HG03159 (cell line): Measurements from ENCODE around the gene SMPDL3B.

Experiments used
- ATAC-seq: cut with Tn5 transposase; IDR thresholded peaks from one replicate; pipeline ENCODE4 v1.9.1; 2021; ENCODE audit warnings: mild to moderate bottlenecking, moderate library complexity; ENCODE audit not compliant: unreplicated experiment

SMPDL3B gene, protein sequence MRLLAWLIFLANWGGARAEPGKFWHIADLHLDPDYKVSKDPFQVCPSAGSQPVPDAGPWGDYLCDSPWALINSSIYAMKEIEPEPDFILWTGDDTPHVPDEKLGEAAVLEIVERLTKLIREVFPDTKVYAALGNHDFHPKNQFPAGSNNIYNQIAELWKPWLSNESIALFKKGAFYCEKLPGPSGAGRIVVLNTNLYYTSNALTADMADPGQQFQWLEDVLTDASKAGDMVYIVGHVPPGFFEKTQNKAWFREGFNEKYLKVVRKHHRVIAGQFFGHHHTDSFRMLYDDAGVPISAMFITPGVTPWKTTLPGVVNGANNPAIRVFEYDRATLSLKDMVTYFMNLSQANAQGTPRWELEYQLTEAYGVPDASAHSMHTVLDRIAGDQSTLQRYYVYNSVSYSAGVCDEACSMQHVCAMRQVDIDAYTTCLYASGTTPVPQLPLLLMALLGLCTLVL

DNA sequence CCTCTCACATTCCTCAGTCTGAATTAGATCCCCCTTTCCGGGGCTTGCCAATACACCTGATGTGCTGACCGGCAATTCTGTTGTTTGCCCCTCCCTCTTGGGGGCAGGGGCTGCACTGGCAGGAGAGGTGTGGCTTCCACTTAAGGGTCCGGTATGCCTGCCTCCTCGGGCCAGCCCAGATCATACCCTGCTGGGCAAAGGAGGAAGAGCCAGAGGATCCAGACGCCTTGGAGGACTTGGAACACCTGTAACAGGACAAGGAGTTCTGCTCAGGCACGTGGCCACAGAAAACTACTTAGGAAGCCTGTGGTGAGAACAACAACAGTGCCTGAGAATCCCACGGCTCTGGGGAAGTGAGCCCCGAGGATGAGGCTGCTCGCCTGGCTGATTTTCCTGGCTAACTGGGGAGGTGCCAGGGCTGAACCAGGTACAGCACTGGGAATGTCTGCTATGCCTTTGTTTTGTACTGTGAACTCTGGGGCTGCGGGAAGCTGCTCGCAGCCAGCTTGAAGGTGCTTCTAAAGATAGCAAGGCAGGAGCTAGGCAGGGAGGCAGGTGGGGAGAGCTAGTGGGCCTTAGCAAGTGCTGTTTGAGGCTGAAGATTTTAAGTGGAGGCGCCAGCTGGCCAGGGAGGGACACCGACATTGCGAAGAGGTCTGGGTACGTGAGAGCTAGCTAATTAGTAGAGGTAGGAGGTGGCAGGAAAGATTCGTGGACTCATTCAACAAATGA lies at the start of gene SMPDL3B:
Gene SMPDL3B (plus strand): TSS at position 183 of the 732 bp plus-strand sequence. CDS start 184 bp downstream, at position 367.
- ATAC-seq = no peak

DNA sequence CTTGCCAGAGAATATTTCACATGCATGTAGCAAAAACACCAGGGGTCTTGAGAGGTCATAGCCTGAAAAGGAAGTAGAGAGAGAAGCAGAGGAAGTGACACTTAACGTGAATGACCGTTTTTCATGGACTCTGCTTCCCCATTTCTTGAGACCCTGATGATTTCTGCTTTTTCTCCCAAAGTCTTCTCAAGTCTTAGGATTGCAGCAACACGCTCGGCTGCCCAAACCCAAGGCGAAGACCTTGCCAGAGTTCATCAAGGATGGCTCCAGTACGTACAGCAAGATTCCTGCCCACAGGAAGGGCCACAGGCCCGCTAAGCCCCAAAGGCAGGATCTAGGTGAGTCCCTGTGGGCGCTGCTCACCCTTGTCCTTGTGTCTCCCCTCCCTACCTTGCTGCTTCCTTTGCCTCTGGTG lies 49.7 kb upstream of the SMPDL3B start:
- no peak for ATAC-seq

DNA sequence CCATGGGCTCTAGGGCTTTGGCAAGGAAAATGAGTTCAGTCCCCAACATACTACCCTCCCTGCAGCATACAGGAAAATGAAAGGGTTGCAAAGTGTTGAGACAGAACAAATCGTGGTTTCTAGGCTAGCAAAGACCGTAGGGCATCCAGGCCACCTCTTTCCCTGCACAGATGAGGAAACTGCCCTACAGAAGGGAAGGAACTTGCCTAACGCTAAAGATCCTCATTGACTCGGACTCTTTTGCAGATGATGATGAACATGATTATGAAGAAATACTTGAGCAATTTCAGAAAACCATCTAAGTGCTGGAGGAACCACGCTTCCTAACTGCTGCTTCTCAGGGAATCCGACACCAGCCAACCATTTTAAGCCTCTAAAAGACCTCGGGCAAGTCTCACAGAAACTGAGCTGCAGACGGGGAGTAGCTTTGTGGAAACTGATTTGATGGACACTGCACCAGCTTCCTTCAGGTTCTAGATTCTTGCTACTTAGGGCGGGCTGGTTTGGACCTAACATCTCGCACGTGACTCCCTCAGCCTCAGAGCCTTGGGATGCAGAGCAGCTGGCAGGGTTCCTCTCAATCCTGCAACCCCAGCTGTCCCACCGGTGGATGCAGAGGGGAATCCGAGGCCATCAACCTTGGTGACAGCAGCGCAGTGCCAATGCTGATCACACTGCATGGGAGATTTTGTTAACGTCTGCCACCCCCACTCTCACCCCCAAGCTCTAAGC lies 49.0 kb upstream of the SMPDL3B start:
- no peak for ATAC-seq

DNA sequence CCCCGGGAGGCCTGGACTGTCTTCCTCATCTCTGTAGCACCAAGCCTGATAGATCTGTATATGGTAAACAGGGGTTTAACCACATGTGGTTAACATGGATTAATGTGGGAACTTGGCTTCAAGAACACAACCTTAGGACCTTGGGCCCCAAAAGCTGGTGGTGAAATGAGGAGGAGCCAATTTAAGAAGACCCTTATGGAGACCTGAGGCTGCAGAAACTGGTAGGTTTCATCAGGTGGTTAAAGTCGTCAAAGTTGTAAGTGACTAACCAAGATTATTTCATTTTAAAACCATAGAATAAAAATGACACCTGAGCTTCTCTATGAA lies 48.5 kb upstream of the SMPDL3B start:
- ATAC-seq = no peak

DNA sequence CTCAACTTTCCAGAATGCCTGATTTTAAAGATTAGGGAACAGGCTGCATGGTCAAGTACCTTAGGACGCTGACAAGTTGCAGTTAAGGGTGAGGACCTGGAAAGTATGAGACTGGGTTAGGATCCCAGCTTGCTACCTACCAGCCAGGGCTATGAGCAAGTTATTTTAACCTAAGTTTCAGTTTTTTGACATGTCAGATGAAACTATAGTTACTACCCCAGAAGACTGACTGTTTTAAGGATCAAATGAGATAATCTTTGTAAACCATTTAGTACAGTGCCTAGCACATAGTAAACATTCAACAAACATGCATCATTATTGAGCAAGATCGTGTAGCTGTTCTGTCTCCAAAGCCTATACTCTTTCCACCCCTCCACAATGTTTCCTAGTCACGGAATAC lies 48.1 kb upstream of the SMPDL3B start:
- no peak for ATAC-seq

DNA sequence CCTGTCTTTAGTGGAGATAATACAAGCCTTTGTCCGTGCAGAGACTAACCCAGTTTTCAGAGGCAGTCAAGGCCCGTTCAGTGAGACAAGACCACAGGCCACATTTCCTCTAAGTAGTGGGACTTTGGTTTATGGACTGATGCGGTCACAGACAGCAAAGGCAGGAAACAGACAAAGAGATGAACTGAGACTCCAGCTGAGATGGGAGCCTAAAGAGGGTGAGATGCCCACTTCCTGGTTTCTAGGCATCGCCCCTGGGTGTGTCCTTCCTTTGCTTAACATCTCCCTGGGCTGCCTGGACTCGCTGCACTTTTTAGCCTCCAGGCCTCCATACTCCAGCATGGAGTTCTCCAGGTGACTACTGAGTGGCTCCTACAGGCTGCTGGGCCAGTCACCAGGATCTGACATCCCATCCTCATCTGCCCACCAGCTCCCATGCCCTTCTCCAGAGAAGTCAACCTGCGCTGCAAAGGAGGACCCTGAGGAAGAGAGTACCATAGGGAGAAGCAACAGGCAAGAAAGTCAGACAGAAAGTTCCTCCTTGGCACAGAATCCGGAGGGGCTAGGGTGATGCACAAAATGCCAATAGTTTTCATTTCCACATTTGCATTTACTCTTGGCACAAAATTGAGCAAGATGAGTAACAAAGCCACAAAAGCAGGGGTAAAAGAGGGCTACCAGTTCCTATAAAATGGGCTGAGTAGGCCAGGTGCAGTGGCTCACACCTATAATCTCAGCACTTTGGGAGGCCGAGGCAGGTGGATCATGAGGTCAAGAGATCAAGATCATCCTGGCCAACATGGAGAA lies 47.4 kb upstream of the SMPDL3B start:
- ATAC-seq = no peak

DNA sequence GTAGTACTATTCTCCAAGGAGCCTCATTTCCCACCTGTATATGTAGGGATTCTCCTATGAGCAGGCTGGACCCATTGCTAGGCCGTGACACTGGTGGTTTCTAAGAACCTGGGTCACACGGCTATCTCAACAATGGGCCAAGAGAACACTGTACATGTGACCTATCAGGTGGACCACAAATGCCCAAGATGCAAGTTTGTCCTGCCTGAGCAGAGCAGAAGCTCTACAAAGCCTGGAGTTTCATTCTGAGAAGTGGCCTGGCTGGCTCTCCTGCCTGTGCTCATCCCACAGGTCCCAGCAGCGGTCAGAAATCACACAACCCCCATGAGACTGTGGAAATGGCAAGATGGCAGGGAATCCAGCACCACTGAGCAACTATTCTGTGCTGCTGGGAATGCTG lies 45.3 kb upstream of the SMPDL3B start:
- ATAC-seq = no peak

DNA sequence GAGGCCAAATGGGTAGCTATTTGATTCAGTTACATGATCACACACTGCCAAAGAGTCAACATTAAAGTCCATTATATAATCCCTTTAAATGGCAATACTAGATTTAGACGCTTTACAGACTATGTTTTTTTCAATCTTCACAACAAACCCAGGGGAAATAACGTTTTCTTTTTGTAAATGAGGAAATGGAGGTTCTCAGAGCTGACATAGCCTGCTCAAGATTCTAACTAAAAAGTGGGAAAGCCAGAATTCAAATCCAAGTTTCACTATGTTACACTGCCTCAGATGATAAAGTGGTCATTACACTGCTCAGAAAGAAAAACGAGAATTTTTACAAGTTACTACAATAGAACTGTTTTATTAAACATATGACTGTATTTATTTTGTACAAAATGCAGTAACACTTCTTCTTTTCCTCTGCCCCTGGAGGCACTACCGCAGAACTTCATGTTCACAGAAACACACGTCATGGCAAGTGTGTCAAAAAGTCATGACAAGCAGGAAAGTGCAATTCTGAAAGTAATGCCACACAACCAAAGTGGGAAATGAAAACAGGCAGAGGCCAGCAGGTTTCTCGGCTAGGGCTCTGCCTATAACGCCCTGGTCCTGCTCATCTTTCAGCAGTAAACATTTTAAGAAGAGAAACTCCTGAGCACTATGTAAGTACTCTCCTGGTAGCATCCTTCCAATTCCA lies 43.5 kb upstream of the SMPDL3B start:
- ATAC-seq = peak; percentile 45

DNA sequence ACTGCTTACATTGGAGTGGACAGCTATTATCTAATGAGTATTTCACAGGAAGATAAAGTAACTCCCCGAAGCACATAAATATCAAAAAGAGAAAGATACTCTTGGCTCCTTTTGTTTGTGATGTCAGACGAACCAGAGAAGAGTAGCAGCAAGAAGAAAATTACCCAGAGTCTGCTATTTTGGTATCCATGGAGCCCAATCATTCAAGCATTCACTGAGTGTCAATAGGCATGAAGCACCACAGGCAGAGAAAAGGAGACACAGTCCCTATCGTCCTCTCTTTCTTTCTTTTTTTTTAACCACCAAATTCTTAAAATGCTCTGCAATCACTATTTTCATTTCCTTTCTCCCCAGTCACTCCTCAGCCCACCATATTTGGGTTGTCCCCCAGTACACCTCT lies 40.3 kb upstream of the SMPDL3B start:
- ATAC-seq = no peak

DNA sequence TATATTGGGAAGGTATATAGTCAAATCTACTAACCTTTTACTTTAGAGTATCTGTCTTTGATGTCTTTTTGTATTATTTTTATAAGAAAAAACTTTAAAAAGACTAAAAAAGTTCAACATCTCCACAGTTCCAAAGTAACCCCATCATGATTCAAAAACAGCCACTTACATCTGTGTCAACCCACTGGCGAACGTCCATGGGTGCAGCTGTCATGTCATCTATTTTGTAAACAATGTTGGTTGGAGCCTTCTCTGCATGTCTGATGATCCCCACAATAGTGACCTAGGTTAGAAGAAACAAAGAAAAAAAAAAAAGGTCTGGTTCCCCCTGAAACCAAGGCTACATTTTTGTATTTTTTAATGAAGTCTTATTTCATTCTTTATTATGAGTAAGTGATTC lies 28.0 kb upstream of the SMPDL3B start:
- ATAC-seq = no peak

DNA sequence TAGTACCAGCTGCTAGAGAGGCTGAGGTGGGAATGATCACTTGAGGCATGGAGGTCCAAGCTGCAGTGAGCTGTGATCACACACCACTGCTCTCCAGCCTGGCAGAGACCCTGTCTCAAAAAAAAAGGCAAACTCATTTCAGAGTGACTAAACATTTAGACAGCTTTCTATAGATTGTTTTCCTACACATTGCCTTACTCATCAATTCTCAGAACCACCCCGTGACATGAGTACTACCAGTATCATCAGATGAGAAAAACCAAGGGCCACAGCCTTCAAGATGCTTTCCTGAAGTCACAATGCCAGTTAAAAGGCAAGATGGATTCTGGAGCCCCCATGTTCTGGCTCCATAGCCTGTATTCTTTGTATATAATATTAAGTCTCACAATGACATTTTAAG lies 22.4 kb upstream of the SMPDL3B start:
- no peak for ATAC-seq

DNA sequence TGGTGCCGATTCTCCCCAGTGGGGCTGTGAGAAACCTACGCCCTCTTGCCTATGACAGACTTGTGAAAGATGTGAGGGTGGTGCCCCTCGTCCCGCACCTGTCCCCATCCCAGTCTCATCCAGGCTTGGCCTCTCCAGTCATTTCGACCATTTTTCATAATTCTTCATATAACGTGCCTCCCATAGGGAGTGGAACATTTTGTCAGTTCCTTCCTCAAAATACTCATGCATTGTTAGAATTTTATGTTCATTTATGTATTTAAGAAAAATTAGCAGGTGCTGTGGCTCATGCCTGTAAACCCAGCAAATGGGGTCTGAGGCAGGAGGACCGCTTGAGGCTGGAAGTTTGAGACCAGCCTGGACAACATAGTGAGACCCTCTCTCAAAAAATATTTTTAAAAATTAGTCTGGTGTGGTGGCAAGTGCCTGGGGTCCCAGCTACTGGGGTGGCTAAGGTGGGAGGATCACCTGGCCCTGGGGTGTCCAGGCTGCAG lies 19.7 kb upstream of the SMPDL3B start:
- no peak for ATAC-seq

DNA sequence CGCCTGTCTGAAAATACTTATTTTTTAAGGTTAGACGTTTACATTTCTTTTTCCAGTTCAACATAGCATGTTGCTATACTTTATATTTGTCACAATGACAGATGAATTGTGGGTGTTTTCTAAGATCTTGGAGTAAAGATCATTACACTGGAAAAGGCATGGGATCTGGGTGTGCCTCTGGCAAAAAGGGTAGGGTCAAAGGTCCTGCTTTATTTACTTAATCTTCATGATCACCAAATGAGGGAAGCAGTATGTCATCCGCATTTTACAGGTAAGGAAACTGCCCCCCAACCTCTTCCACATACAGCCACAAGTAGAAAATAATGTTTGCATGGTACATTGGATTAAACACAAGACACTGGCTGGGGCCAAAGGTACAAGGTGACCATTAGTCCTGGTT lies 12.5 kb upstream of the SMPDL3B start:
- no peak for ATAC-seq

DNA sequence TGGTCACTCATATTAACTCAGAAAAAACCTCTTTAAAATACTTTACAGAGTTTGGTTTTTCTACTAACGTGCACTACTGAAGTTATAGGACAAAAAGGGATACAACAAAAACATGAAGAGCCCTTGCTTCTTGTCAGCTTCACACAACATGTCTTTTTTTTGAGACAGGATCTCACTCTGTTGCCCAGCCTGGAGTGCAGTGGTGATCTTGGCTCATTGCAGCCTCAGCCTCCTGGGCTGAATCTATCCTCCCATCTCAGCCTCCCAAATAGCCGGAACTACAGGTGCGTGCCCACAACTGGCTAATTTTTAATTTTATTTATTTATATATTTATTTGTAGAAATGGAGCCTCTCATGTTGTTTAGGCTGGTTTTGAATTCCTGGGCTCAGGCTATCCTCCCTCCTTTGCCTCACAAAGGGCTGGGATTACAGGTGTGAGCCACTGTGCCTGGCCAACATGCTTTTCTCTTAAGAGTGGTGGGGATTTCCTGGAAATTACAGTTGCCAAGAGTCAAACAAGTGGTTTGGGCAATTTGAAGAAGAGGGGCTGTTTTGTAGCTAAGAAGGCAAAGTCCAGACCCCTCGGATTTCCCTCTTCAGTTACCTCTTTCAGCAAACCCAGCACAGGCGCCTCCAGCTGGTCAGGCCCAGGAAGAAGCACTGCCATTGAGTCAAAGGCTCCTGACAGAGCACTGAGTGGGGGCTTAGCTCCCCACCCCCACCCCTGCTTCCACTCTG lies 6.4 kb upstream of the SMPDL3B start:
- no peak for ATAC-seq

DNA sequence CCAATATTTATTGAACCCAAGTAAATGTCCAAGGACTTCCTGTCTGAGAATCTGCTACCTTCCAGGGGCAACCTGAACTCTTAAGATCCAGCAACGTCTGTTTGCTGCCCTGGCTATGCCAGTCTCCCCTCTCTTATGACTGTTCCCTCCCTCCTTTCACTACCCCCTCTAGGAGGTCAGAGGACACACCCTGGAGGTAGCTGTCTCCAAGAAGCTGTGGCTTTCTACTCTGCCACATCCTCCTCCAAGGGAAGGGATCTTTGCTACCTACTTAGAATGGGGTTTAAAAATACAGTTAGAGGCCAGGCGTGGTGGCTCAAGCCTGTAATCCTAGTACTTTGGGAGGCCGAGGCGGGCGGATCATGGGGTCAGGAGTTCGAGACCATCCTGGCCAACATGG lies 3.6 kb upstream of the SMPDL3B start:
- ATAC-seq = no peak

DNA sequence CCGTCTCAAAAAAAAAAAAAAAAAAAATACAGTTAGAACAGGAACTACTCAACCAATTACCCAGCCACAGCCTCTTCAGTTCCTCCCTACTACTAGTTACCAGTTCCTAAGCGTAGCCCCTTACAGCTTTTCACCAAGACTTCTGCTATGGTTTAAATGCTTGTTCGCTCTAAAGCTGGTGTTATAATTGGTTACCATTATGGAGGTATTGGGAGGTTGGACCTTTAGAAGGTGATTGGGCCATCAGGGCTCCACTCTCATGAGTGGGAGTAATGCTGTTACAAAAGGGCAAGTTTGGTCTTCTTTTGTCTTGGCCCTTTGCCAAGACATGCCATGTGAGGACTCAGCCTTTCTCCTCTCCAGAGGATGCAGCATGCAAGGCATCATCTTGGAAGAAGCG lies 3.0 kb upstream of the SMPDL3B start:
- ATAC-seq = no peak

DNA sequence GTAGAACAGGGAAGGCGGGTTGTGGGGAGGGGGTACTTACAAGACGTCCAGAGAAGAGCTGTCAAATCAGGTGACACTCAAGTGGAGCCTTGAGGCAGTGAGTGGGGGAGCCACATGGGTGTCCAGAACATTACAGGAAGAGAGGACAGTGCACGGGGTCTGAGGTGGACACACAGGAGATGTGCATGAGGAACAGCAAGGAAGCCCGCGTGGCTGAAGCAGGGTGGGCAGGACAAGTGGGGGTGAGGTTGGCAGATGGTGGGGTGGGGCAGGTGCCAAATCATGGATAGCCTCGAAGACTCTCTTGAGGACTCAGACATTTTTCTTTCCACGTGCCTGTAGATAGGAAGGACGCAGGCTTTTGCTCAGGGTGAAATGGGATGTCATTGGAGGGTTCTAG lies 921 bp downstream of the SMPDL3B start:
- ATAC-seq = no peak

DNA sequence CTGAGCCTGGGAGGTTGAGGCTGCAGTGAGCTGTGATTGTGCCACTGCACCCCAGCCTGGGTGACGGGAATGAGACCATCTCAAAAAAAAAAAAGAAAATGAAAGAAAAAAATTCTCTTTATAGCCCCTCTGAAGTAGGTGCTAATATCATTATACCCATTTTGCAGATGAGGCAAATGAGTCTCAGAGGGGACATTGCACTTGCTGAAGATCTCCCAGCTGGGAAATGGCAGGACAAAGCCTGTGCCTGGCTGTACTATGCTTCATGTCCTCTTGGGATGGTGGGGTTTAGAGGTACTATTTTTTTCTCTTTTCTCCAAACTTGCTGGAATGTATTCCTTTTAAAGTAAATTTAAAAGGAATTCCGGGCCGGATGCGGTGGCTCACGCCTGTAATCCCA lies 1.6 kb downstream of the SMPDL3B start:
- ATAC-seq = no peak

DNA sequence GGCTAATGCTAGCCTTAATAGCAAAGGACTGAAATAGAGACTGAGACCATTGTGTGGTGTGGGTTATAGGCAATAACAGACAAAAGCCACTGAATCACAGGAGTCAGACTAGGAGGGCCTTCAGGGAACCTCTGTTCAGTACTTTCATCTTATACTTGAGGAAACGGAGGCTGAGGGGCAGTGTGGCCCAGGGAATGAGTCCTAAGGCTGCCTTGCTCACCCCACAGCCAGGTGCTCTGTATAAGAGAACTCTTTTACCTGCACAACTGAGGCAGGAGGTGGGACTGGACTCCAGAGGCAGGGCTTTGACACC lies 2.7 kb downstream of the SMPDL3B start:
- ATAC-seq = no peak

DNA sequence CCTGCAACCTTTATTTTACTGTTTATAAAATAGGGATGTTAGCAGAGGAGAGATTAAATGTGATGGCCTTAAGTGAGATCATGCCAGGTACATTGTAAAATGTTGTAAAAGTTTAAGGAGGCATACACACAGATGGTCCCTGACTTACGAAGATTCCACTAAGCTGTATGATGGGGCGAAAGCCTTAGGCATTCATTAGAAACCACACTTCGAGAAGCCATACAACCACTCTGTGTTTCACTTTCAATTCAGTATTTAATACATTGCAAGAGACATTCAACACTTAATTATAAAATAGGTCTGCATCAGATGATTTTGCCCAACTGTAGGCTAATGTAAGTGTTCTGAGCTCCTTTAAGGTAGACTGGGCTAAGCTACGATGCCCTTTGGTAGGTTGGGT lies 3.7 kb downstream of the SMPDL3B start:
- ATAC-seq = no peak
